ENCODE measurements around the gene FBXL7. TPM values are rescaled to one million over a fixed set of nuclear protein-coding genes. Genes with fewer than 3 reads are reported as not detected.

Gene FBXL7
- total RNA-seq, 1 experiment from 2014 or later, result not detected

- no peaks in the 10 kb centered on the region for H3K36me3 Mint-ChIP-seq (ENCODE audit: insufficient read depth, unreplicated experiment)
- POLR2A ChIA-PET, result no interaction called here
- H3K27ac Mint-ChIP-seq (ENCODE audit: low read depth, unreplicated experiment), result no peak overlapping the region
These were observed 10.1 kb downstream of the FBXL7 start for GRCh38 chr5:15510092-15510491.

DNA sequence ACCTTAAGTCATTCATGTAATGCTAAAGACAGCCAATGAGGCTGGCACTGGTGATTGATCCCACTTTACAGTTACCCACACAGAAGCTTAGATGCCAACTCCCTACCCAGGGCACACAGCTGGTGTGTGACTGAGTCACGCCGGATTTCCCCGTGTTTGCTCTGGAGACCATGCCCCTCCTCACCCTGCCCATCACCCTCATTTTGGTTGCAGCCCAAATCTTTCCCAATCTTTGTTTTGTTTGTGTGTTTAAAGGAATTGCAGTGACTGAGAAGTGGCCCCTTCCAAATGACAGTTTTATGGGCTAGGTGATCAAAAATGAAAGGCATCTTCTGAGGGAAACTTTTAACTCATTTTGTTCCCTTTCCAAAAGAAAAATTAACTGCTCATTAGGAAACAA, 10.9 kb downstream of the FBXL7 start:
- Mint-ChIP-seq H3K36me3 (ENCODE audit: insufficient read depth, unreplicated experiment) (no peaks in the 10 kb centered on the region), H3K4me3 (ENCODE audit: unreplicated experiment) (no peak overlapping the region), H3K27ac (ENCODE audit: low read depth, unreplicated experiment) (no peak overlapping the region), H3K4me1 (ENCODE audit: insufficient read depth, unreplicated experiment) (peaks cover 6% of the 10 kb centered on the region), H3K9me3 (ENCODE audit: unreplicated experiment) (no peaks in the 10 kb centered on the region), H3K27me3 (ENCODE audit: insufficient read depth, unreplicated experiment) (no peaks in the 10 kb centered on the region)
- no peak for TF ChIP-seq CTCF (IDR thresholded peaks at IDR 0.05; ENCODE audit: unreplicated experiment)
- ChIA-PET CTCF (no interaction called here), POLR2A (no interaction called here)
- no TSS peak for BruUV-seq (replicated peaks)
- intact Hi-C loops (cut with micrococcal nuclease), result no loop called here
- peak; percentile 8 for DNase-seq (ENCODE audit: unreplicated experiment)

More at GRCh38 chr5:15510092-15510491, 10.1 kb downstream of the FBXL7 start:
- no TSS peak for BruUV-seq (replicated peaks)
- TF ChIP-seq CTCF (IDR thresholded peaks at IDR 0.05; ENCODE audit: unreplicated experiment), result no peak
- no peak overlapping the region for H3K4me3 Mint-ChIP-seq (ENCODE audit: unreplicated experiment)
- intact Hi-C loops (cut with micrococcal nuclease), result no loop called here
- no peaks in the 10 kb centered on the region for H3K27me3 Mint-ChIP-seq (ENCODE audit: insufficient read depth, unreplicated experiment)
- DNase-seq (ENCODE audit: unreplicated experiment), result no peak
- peaks cover 6% of the 10 kb centered on the region for H3K4me1 Mint-ChIP-seq (ENCODE audit: insufficient read depth, unreplicated experiment)
- no peaks in the 10 kb centered on the region for H3K9me3 Mint-ChIP-seq (ENCODE audit: unreplicated experiment)
- CTCF ChIA-PET, result no interaction called here

DNA sequence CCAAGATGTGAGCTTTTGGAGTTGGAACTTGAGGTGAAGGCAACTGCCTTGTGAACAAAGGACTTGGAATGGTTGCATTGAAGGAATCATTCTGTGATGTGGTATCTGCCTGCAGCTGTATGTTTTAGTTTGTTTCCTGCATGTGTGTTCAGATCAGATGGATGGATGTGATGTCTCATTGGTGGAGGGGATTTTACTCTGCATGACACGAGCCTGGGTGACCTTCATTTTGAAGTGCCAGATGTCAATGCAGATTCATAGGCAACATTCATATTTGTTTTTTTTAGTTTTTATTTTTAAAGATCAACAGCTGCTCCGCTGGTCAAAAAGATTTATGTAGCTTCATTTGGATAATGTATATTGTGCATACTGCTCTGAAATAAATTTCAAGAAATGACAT, 13.5 kb downstream of the FBXL7 start:
- H3K4me1 Mint-ChIP-seq (ENCODE audit: insufficient read depth, unreplicated experiment), result peaks cover 6% of the 10 kb centered on the region
- H3K4me3 Mint-ChIP-seq (ENCODE audit: unreplicated experiment), result no peak overlapping the region
- POLR2A ChIA-PET, result interaction anchor here (1.1 kb wide), 1 partner anchor 12 kb away, joined by 3 read pairs; no protein-coding TSS in a partner anchor
- H3K36me3 Mint-ChIP-seq (ENCODE audit: insufficient read depth, unreplicated experiment), result no peaks in the 10 kb centered on the region
- intact Hi-C loops (cut with micrococcal nuclease), result no loop called here
- H3K27me3 Mint-ChIP-seq (ENCODE audit: insufficient read depth, unreplicated experiment), result no peaks in the 10 kb centered on the region
- TF ChIP-seq CTCF (IDR thresholded peaks at IDR 0.05; ENCODE audit: unreplicated experiment), result no peak
- CTCF ChIA-PET, result interaction anchor here (1.1 kb wide), 2 partner anchors 24 to 481 kb away, joined by 4 read pairs; no protein-coding TSS in a partner anchor
- BruUV-seq (replicated peaks), result no TSS peak
- no peak overlapping the region for H3K27ac Mint-ChIP-seq (ENCODE audit: low read depth, unreplicated experiment)
- no peaks in the 10 kb centered on the region for H3K9me3 Mint-ChIP-seq (ENCODE audit: unreplicated experiment)
- no peak for DNase-seq (ENCODE audit: unreplicated experiment)

- H3K4me1 Mint-ChIP-seq (ENCODE audit: insufficient read depth, unreplicated experiment), result peaks cover 6% of the 10 kb centered on the region
- intact Hi-C loops (cut with micrococcal nuclease), result no loop called here
- no peak for DNase-seq (ENCODE audit: unreplicated experiment)
- no peaks in the 10 kb centered on the region for H3K27me3 Mint-ChIP-seq (ENCODE audit: insufficient read depth, unreplicated experiment)
- no peaks in the 10 kb centered on the region for H3K9me3 Mint-ChIP-seq (ENCODE audit: unreplicated experiment)
- BruUV-seq (replicated peaks), result no TSS peak
- POLR2A ChIA-PET, result no interaction called here
- CTCF ChIA-PET, result interaction anchor here (0.8 to 1.1 kb wide), 2 partner anchors 418 to 481 kb away, joined by 4 read pairs; no protein-coding TSS in a partner anchor
- H3K27ac Mint-ChIP-seq (ENCODE audit: low read depth, unreplicated experiment), result no peak overlapping the region
- H3K4me3 Mint-ChIP-seq (ENCODE audit: unreplicated experiment), result no peak overlapping the region
- no peak for TF ChIP-seq CTCF (IDR thresholded peaks at IDR 0.05; ENCODE audit: unreplicated experiment)
- no peaks in the 10 kb centered on the region for H3K36me3 Mint-ChIP-seq (ENCODE audit: insufficient read depth, unreplicated experiment)
These were observed 13.9 kb downstream of the FBXL7 start for GRCh38 chr5:15513911-15514310.
